ENCODE data around the gene TMEM143. TPM values are rescaled to one million over a fixed set of nuclear protein-coding genes. Genes with fewer than 3 reads are reported as not detected.
A peak's percentile ranks its signal among the peaks of the same experiment; 100 is the strongest.

TMEM143 gene
- 10 to 100 TPM in 1 of 2 experiments, 1 to 10 TPM in 1; 9.4 to 11.0 TPM for total RNA-seq
- 10.3 TPM for polyA plus RNA-seq (2013, experiment 1 of 2)
- polyA plus RNA-seq (2013, experiment 2 of 2) = 12.2 TPM
- total RNA-seq = 0.12 to 13.8 (median 6.0) reads per million in 172 experiments

- Histone ChIP-seq H3K36me3 (ENCODE audit: insufficient read depth, low read length) (no peaks in the 10 kb centered on the region), H3K27ac (ENCODE audit: low read depth in 1 of 2, low read length in 2 of 2) (peak within 1 kb of the TSS; percentile 77 to 87), H3K4me1 (ENCODE audit: insufficient read depth, low read length) (peaks cover 22% of the 10 kb centered on the region), H3K9me3 (ENCODE audit: control insufficient read depth in 1 of 2, insufficient read depth in 1 of 2, low read length in 2 of 2) (no peaks in the 10 kb centered on the region), H3K4me3 (ENCODE audit: low read length) (peak within 1 kb of the TSS; percentile 94), H3K27me3 (ENCODE audit: control insufficient read depth in 1 of 2, insufficient read depth in 2 of 2, low read length in 2 of 2) (no peaks in the 10 kb centered on the region)
- H3K27me3 Mint-ChIP-seq = no peaks in the 10 kb centered on the region
- ChIA-PET POLR2A (interaction anchor here (0.8 to 2.9 kb wide), 22 partner anchors 27 to 1763 kb away, joined by 3 to 74 read pairs (median 6); partner anchors contain the start of genes AP2A1, CALM3, CARD8 and DBP), CTCF (interaction anchor here (0.6 to 3.0 kb wide), 8 partner anchors 13 to 1182 kb away, joined by 3 to 27 read pairs (median 5); partner anchors contain the start of gene KDELR1)
- H3K9me3 Mint-ChIP-seq = no peaks in the 10 kb centered on the region
- TF ChIP-seq, protein P1, sequence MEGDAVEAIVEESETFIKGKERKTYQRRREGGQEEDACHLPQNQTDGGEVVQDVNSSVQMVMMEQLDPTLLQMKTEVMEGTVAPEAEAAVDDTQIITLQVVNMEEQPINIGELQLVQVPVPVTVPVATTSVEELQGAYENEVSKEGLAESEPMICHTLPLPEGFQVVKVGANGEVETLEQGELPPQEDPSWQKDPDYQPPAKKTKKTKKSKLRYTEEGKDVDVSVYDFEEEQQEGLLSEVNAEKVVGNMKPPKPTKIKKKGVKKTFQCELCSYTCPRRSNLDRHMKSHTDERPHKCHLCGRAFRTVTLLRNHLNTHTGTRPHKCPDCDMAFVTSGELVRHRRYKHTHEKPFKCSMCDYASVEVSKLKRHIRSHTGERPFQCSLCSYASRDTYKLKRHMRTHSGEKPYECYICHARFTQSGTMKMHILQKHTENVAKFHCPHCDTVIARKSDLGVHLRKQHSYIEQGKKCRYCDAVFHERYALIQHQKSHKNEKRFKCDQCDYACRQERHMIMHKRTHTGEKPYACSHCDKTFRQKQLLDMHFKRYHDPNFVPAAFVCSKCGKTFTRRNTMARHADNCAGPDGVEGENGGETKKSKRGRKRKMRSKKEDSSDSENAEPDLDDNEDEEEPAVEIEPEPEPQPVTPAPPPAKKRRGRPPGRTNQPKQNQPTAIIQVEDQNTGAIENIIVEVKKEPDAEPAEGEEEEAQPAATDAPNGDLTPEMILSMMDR (IDR thresholded peaks at IDR 0.05) = no peak
- DNase-seq = peak; percentile 96 to 100 (median 98)
- H3K27ac Mint-ChIP-seq = peak within 1 kb of the TSS; percentile 90
- ATAC-seq (ENCODE audit: poor library complexity) = peak; percentile 86
- H3K4me1 Mint-ChIP-seq (ENCODE audit: low read depth) = peaks cover 17% of the 10 kb centered on the region
- H3K36me3 Mint-ChIP-seq (ENCODE audit: low read depth) = peaks cover 5% of the 10 kb centered on the region
- intact Hi-C loops (cut with DNase I, micrococcal nuclease) = loop anchor here (1.0 to 10.0 kb wide), 12 partner anchors 27 to 1749 kb away; partner anchors contain the start of genes CYTH2 (in 1 of the 2), GRWD1 (in 1 of the 2), GYS1 (in 1 of the 2) and KDELR1 (in 1 of the 2)
- peak within 1 kb of the TSS; percentile 90 for H3K4me3 Mint-ChIP-seq
These were observed at the start of gene TMEM143, which contains the start of gene SYNGR4 for GRCh38 chr19:48363810-48364597. Gene TMEM143, minus strand, starts transcription at chr19:48363940. Its CDS starts 20 bp downstream, at chr19:48363920. Gene SYNGR4, plus strand, starts transcription at chr19:48364367. Its CDS starts 1,476 bp downstream, at chr19:48365843.

DNA sequence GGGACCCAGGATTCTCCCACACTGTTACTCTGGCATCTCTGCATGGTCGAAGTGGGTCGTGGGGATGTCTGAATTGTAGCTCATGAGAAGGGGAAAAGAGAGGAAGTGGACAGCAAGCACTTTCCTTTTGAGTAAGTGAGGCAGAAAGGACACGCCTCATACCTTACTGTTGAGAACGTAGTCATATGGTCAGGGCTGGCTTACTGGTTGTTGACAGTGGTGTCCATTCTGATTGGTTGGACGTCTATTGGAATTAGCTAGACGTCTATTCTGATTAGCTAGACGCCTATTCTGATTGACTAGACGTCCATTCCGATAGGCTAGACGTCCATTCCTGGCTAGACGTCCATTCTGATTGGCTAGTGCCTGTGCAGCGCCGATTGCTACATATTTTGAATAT lies 42.1 kb upstream of the TMEM143 start:
- intact Hi-C loops (cut with DNase I, micrococcal nuclease) = no loop called here
- Mint-ChIP-seq H3K27me3 (peaks cover 15% of the 10 kb centered on the region), H3K9me3 (no peaks in the 10 kb centered on the region), H3K4me3 (no peak overlapping the region), H3K4me1 (ENCODE audit: low read depth) (no peaks in the 10 kb centered on the region), H3K36me3 (ENCODE audit: low read depth) (no peaks in the 10 kb centered on the region), H3K27ac (no peak overlapping the region)
- no peak overlapping the region for H3K4me3 ChIP-seq (ENCODE audit: low read length)
- H3K27me3 ChIP-seq (ENCODE audit: control insufficient read depth in 1 of 2, insufficient read depth in 2 of 2, low read length in 2 of 2) = no peaks in the 10 kb centered on the region
- no peaks in the 10 kb centered on the region for H3K36me3 ChIP-seq (ENCODE audit: insufficient read depth, low read length)
- ChIA-PET POLR2A (no interaction called here), CTCF (no interaction called here)
- ATAC-seq (ENCODE audit: poor library complexity) (no peak), DNase-seq (no peak)
- no peaks in the 10 kb centered on the region for H3K9me3 ChIP-seq (ENCODE audit: control insufficient read depth in 1 of 2, insufficient read depth in 1 of 2, low read length in 2 of 2)
- TF ChIP-seq, protein P1 (IDR thresholded peaks at IDR 0.05) = no peak
- H3K27ac ChIP-seq (ENCODE audit: low read depth in 1 of 2, low read length in 2 of 2) = no peak overlapping the region
- peaks cover 3% of the 10 kb centered on the region for H3K4me1 ChIP-seq (ENCODE audit: insufficient read depth, low read length)

- Histone ChIP-seq H3K27ac (ENCODE audit: low read depth in 1 of 2, low read length in 2 of 2) (no peak overlapping the region), H3K36me3 (ENCODE audit: insufficient read depth, low read length) (no peaks in the 10 kb centered on the region), H3K4me3 (ENCODE audit: low read length) (no peak overlapping the region), H3K4me1 (ENCODE audit: insufficient read depth, low read length) (peaks cover 7% of the 10 kb centered on the region), H3K27me3 (ENCODE audit: control insufficient read depth in 1 of 2, insufficient read depth in 2 of 2, low read length in 2 of 2) (no peaks in the 10 kb centered on the region), H3K9me3 (ENCODE audit: control insufficient read depth in 1 of 2, insufficient read depth in 1 of 2, low read length in 2 of 2) (no peaks in the 10 kb centered on the region)
- H3K27me3 Mint-ChIP-seq = peaks cover 15% of the 10 kb centered on the region
- DNase-seq (no peak), ATAC-seq (ENCODE audit: poor library complexity) (no peak)
- H3K9me3 Mint-ChIP-seq = no peaks in the 10 kb centered on the region
- intact Hi-C loops (cut with DNase I, micrococcal nuclease) = no loop called here
- H3K36me3 Mint-ChIP-seq (ENCODE audit: low read depth) = no peaks in the 10 kb centered on the region
- H3K4me3 Mint-ChIP-seq = no peak overlapping the region
- CTCF ChIA-PET = no interaction called here
- no peak overlapping the region for H3K27ac Mint-ChIP-seq
- H3K4me1 Mint-ChIP-seq (ENCODE audit: low read depth) = no peaks in the 10 kb centered on the region
- POLR2A ChIA-PET = interaction anchor here (0.6 kb wide), 1 partner anchor 1003 kb away, joined by 3 read pairs; no protein-coding TSS in a partner anchor
- TF ChIP-seq, protein P1 (IDR thresholded peaks at IDR 0.05) = no peak
These were observed 41.4 kb upstream of the TMEM143 start for GRCh38 chr19:48405010-48405659.
